Islet precursor cell (in vitro differentiated cells): Measurements from ENCODE around the gene CD9.

Experiments used
- DNase-seq: peaks from one replicate; pipeline ENCODE4 v3.0.0-alpha.2; 2018

CD9 gene

GRCh38 chr12:6180268-6181051 is 19.7 kb upstream of the CD9 start:
- DNase-seq, result peak; percentile 89

DNA sequence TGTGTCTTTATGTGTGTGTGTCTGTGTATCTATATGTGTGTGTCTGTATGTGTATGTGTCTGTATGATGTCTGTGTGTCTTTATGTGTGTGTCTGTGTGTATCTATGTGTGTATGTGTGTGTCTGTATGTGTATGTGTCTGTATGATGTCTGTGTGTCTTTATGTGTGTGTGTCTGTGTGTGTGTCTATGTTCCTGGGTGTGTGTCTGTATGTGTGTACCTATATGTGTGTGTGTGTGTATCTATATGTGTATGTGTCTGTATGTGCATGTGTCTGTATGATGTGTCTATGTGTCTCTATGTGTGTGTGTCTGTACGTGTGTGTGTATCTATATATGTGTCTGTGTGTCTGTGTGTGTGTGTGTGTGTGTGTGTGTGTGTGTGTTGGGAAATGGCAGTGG is 19.0 kb upstream of the CD9 start:
- DNase-seq, result no peak

DNA sequence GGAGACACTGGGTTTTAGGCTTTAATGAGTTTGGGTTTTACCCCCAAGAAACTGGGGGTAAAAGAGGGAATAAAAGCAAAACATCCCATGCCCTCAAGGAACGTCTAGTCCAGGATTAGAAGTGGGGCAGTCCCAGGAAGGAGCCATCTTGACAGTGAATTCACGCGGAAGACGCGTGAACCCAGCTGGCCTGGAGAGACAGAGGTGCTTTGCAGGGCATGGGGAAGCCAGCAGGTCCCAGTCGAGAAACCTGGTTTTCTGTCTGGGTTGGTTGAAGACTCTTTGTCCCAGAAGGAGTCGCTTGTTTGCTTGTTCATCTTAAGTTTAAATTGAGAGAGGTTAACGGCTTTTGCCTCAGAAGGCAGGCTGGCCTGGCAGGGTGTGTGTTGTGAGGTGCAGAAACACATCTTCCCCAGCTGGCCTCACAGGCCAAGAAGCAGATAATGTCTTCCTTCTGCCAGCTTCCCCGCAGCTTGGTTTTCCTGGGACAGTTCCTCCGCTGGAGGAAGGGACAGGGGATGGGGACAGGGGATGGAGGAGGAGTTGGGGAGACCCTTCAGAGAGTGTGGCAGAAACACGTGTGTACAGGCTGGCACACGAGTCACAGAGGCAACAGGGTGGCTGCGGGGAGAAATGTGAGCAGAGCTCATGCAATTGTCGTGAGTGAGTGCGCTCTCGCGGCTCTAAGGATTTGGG is 18.5 kb upstream of the CD9 start:
- DNase-seq, result no peak

- peak; percentile 79 for DNase-seq
These were observed 17.8 kb upstream of the CD9 start for GRCh38 chr12:6182279-6182898.

DNA sequence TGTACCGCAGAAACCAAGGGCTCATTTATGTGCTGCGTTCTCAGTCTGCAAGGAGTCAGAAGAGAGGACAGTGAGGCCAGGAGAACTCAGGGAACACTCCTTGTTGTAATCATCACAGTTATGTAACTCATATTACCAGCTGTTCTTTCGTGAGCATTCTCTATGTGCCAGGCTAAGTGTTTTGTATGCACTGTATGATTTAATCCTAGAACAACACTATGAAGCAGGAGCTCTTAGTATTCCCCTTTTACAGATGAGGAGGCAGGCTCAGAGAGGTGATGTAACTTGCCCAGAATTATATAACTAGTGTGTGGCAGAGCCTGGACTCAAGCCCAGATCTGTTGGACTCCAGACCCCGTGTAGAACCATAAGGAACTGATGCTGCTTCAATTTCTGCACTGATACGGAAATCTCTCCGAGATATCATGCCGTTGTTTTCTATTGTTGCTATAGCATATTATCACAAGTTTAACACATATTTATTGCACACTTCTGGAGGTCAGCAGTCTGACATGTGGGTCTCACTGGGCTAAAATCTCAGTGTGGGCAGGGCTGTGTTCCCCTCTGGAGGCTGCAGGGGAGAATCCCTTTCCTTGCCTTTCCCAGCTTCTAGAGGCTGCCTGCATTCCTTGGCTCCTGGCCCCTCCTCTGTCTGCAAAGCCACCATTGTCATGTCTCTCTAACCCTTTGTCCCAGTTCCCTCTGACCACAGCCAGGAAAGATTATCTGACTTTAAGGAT is 16.3 kb upstream of the CD9 start:
- no peak for DNase-seq

DNA sequence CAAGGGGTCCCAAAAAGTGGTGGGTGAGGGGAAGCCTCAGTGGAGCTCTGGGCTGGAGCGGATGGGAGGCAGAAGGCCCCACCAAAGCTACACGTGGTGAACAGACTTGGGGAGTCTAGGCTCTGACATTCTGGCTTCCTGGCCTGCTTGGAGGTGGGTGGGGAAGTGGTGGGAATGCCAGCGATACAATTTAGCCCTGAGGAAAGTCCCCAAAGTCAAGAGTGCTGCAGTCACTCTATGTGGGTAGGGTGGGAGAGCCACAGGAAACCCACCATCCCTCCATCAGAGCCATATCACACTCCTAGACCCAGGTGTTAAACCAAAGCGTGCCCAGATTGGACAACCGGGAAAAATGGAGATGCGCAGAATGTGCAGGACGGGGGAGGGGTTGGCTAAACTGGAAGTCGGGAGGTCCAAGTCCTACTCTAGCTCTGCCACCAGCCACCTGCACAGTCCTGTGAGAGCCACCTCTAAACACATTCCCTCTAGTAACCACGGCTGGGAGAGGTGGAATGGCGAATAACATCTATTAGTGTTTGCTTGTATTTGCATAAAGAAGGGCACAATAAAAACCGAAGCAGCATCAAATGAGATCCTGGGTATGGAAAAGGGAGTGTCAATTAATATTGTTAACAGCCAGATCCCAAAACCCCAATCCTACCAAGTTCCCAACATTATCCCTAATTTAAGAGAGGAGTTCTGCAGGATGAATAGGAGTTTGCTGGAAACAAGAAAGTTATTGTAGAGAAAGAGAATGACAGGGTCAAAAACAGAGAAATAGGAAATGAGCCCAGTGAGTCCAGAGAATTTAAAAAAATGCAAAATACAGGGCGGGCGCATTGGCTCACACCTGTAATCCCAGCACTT is 14.0 kb upstream of the CD9 start:
- DNase-seq, result peak; percentile 42

DNA sequence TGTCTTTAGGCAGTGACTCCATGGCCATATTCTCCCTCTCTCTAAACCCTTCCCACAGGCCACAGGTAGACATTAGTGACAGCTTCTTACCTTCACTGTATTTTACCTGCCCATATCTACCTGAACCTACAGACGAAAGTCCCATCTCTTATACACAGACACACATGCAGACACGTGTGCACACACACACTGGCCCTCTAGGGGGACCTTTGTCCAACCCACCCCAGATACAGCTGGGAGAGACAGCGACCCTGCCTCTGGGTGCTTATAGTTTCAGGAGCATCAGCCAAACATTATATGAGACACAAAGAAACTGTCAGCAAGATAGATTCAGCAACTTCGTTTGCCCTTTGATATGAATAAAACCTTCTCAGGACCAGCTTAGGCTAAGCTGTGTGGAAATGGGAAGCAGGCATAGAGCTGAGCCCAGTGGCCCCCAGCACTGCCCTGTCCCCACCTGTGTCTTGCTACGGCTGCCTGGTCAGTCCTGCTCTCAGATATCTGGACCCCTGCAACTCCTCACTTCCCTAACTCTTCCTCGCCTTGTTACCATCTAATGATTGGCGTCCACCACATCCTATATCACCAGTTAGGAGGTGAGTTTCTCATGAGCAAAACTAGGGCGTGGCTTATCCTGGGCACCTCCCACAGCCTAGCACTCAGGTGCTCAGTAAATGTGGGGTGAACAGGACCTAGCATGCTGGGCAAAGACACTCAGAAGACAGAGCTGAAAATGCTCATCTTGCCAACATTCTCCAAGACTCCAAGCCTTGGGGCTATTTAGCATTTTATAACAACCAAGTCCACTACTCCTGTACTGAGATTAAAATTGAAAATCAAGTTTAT is 12.0 kb upstream of the CD9 start:
- peak; percentile 46 for DNase-seq

DNA sequence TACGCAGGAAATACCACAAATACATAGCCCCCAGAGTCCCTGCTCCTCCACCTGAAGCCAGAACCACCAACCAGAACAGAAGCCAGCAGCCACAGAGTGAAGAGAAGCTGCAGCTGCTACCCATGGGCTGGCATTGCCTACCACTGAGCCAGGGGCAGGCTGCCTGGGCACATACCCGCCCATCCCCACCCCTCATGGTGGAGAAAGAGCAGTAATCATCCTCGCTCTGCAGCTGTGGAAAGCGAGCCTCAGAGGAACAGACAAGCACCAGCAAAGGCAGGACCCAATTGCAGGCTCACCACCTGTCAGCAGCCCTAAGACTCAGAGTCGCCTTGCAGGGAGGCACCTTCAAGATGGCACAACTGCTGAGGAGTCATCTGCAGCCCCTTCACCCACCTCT is 11.2 kb upstream of the CD9 start:
- peak; percentile 54 for DNase-seq

DNA sequence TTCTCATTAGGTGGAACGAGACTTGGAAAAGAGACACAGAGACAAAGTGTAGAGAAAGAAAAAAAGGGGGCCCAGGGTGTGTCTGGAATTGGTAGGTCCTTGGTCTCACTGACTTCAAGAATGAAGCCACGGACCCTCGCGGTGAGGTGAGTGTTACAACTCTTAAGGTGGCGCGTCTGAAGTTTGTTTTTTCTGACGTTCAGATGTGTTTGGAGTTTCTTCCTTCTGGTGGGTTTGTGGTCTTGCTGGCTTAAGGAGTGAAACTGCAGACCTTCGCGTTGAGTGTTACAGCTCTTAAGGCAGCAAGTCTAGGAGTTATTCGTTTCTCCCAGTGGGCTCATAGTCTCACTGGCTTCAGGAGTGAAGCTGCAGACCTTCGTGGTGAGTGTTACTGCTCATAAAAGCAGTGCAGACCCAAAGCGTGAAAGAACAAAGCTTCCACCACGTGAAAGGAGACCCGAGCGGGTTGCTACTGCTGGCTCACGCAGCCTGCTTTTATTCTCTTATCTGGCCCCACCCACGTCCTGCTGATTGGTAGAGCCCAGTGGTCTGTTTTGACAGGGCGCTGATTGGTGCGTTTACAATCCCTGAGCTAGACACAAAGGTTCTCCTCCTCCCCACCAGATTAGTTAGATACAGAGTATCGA is 10.1 kb upstream of the CD9 start:
- DNase-seq, result peak; percentile 57

GRCh38 chr12:6190767-6191530 is 9.3 kb upstream of the CD9 start:
- peak; percentile 37 for DNase-seq

- peak; percentile 56 for DNase-seq
These were observed 7.4 kb upstream of the CD9 start for GRCh38 chr12:6192604-6193380.

DNA sequence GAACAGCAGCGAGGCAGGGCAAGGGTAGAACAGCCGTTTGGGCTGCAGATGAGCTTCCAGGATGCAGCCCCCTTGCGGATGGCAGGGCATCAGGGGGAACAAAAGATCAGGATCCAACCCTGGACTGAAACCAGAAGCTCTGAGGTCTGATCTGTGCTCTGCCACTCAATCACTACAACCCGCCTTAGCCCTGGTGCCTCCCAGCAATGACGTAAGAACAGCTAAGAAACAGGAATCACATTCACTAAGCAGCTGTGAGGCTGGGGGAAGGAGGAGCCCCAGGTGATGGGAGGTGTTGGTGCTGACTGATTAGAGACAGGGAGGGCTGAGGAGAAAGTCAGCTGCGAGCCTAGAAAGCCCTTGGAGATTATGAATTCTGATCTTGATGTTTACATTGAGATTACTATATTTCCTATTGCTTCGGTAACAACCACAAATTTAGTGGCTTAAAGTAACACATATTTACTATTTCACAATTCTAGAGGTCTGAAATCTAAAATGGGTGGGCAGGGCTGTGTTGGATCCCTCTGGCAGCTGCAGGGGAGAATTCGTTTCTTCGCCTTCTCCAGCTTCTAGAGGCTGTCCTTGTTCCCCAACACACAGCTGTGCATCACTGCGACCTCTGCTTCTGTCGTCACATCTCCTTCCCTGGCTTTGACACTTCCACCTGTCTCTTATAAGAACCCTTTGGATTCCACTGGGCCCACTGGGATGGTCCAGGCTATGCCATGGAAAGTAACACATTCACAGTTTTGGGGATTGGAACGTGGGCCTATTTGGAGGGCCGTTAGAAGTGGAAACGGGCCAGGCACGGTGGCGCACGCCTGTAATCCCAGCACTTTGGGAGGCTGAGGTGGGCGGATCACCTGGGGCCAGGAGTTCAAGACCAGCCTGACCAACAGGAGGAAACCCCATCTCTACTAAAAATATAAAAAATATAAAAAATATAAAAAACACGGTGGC is 6.1 kb upstream of the CD9 start:
- DNase-seq, result peak; percentile 96

- peak; percentile 98 for DNase-seq
These were observed 4.3 kb upstream of the CD9 start for GRCh38 chr12:6195665-6196535.

DNA sequence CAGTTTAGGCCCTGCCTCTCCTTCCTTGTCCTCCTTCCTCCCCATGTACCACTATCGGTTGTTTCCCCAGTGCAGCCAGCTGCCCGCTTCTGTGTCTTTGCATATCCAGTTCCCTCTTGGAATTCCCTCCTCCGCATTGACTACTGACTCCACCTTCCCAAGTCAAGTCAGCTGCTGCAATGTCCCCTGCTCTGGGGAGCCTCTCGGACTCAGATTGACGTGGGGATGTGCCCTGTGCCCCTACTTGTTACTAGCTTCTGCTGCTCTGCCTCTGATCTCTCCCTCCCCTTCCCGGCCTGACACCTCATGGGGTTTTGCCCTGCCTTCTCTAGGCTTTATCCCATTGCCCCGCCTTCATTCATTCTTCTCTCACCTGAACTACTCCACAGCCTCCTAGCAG is 2.1 kb upstream of the CD9 start:
- DNase-seq, result peak; percentile 82

- DNase-seq, result peak; percentile 64
These were observed 1.6 kb upstream of the CD9 start for GRCh38 chr12:6198556-6198955.

DNA sequence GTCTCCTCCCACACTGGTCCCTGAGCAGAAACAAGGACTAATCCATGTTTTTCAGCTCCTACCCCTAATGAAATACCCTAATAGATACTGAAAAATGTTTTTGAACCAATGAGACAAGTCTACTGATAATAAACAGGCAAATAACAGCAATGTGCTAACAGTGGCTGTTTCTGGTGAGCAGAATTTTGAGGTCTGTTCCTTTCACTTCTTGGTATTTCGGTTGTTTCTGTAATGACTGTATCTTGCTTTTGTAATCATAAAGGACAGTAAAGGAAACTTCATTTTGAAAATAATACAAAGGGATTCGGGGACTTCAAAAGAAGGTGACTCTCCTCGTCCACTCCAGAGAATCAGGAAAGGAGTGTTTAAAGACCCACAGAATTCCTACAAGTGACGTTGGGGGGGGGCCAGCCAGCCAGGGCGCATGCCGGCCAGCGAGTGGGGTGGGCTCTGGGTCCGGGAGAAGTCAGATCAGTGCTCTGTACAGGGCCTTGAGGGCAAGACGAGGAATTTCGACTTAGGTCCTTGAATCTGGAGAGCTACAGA is 1.1 kb upstream of the CD9 start:
- DNase-seq, result no peak
